Neuronal stem cell (in vitro differentiated cells): ENCODE measurements around the gene PKD2.

Experiments
- DNase-seq: peaks from one replicate; pipeline ENCODE4 v3.0.0-alpha.2; 2013; ENCODE audit warnings: low spot score
- H2AFZ ChIP-seq: one replicate; pipeline ENCODE4 v1.6.1; 2013; ENCODE audit warnings: mild to moderate bottlenecking, low read length, inconsistent platforms
- H2AK5ac ChIP-seq: 2 replicates; pipeline ENCODE4 v1.6.1; 2013; ENCODE audit warnings: low read depth, mild to moderate bottlenecking, inconsistent platforms, low read length, moderate library complexity, mixed read lengths
- H2BK120ac ChIP-seq: 2 replicates; pipeline ENCODE4 v1.6.1; 2013; ENCODE audit warnings: low read depth, mild to moderate bottlenecking, inconsistent platforms, low read length, moderate library complexity, mixed read lengths
- H2BK12ac ChIP-seq: one replicate; pipeline ENCODE4 v1.6.1; 2013; ENCODE audit warnings: low read length, inconsistent platforms
- H2BK15ac ChIP-seq: 2 replicates; pipeline ENCODE4 v1.6.1; 2013; ENCODE audit warnings: mild to moderate bottlenecking, low read length, inconsistent platforms, mixed read lengths
- H2BK5ac ChIP-seq: one replicate; pipeline ENCODE4 v1.6.1; 2013; ENCODE audit warnings: inconsistent platforms, mild to moderate bottlenecking, low read length, moderate library complexity
- H3K14ac ChIP-seq: one replicate; pipeline ENCODE4 v1.6.1; 2013; ENCODE audit warnings: low read length, inconsistent platforms
- H3K18ac ChIP-seq: 2 replicates; pipeline ENCODE4 v1.6.1; 2013; ENCODE audit warnings: low read length, inconsistent platforms
- H3K23ac ChIP-seq: 2 replicates; pipeline ENCODE4 v1.6.1; 2013; ENCODE audit warnings: low read depth, mild to moderate bottlenecking, mixed read lengths, low read length, inconsistent platforms; ENCODE audit not compliant: poor library complexity
- H3K27ac ChIP-seq: replicated peaks from 3 replicates; pipeline ENCODE4 v1.5.1; 2013; ENCODE audit warnings: low read length, inconsistent platforms
- H3K27me3 ChIP-seq, 3 experiments: 2 replicates each; pipeline ENCODE4 v1.6.1; 2013; ENCODE audit warnings: low read length in 3 of 3, mild to moderate bottlenecking in 2 of 3, inconsistent platforms in 1 of 3, low read depth in 1 of 3, mixed read lengths in 1 of 3, moderate library complexity in 1 of 3; ENCODE audit not compliant: control insufficient read depth in 3 of 3, insufficient read depth in 3 of 3
- H3K36me3 ChIP-seq, 2 donors: replicated peaks in 1 of 2; 2 replicates each; pipeline ENCODE4 v1.6.1; 2013; ENCODE audit warnings: low read length in 2 of 2; ENCODE audit not compliant: control insufficient read depth in 2 of 2, insufficient read depth in 2 of 2
- H3K4ac ChIP-seq: 2 replicates; pipeline ENCODE4 v1.6.1; 2013; ENCODE audit warnings: inconsistent platforms, mild to moderate bottlenecking, low read length, moderate library complexity
- H3K4me1 ChIP-seq, 2 donors: 1 replicate in 1 of 2; 2 replicates in 1 of 2; pipeline ENCODE4 v1.6.1; 2013; ENCODE audit warnings: low read length in 2 of 2, low read depth in 1 of 2; ENCODE audit not compliant: control insufficient read depth in 2 of 2, insufficient read depth in 1 of 2
- H3K4me2 ChIP-seq: one replicate; pipeline ENCODE4 v1.6.1; 2013; ENCODE audit warnings: mild to moderate bottlenecking, low read length, inconsistent platforms; ENCODE audit not compliant: insufficient read depth, poor library complexity, severe bottlenecking
- H3K4me3 ChIP-seq, 2 donors: 2 replicates each; pipeline ENCODE4 v1.5.1; 2013; ENCODE audit warnings: low read length in 2 of 2, mild to moderate bottlenecking in 2 of 2, inconsistent platforms in 1 of 2, moderate library complexity in 1 of 2
- H3K79me1 ChIP-seq: one replicate; pipeline ENCODE4 v1.6.1; 2013; ENCODE audit warnings: low read depth, mild to moderate bottlenecking, inconsistent platforms, low read length, moderate library complexity
- H3K9ac ChIP-seq: one replicate; pipeline ENCODE4 v1.6.1; 2013; ENCODE audit warnings: mild to moderate bottlenecking, low read depth, low read length, inconsistent platforms; ENCODE audit not compliant: poor library complexity
- H3K9me3 ChIP-seq, 2 donors: replicated peaks in 1 of 2; 2 replicates each; pipeline versions ENCODE3 to v1.6.1; 2013; ENCODE audit warnings: low read length in 2 of 2, mild to moderate bottlenecking in 2 of 2, inconsistent platforms in 1 of 2, low read depth in 1 of 2, mixed read lengths in 1 of 2, moderate library complexity in 1 of 2; ENCODE audit not compliant: control insufficient read depth in 2 of 2, insufficient read depth in 1 of 2
- H4K8ac ChIP-seq: one replicate; pipeline ENCODE4 v1.6.1; 2013; ENCODE audit warnings: low read depth, mild to moderate bottlenecking, inconsistent platforms, low read length, moderate library complexity
- H4K91ac ChIP-seq: one replicate; pipeline ENCODE4 v1.6.1; 2013; ENCODE audit warnings: low read length, low read depth, mild to moderate bottlenecking, inconsistent platforms; ENCODE audit not compliant: poor library complexity
- WGBS, 2 donors: extraction: QIAGEN DNeasy Blood & Tissue Kit; methylation state at CpG; one replicate each; pipeline ENCODE4 v1.1.7; 2013; ENCODE audit warnings: missing lambda C conversion rate in 2 of 2, mixed read lengths in 1 of 2; ENCODE audit not compliant: insufficient read length in 2 of 2, insufficient replicate concordance in 1 of 2; ENCODE audit errors: extremely low coverage in 2 of 2; 5-methylcytosine and 5-hydroxymethylcytosine counted together

The PKD2 gene

DNA sequence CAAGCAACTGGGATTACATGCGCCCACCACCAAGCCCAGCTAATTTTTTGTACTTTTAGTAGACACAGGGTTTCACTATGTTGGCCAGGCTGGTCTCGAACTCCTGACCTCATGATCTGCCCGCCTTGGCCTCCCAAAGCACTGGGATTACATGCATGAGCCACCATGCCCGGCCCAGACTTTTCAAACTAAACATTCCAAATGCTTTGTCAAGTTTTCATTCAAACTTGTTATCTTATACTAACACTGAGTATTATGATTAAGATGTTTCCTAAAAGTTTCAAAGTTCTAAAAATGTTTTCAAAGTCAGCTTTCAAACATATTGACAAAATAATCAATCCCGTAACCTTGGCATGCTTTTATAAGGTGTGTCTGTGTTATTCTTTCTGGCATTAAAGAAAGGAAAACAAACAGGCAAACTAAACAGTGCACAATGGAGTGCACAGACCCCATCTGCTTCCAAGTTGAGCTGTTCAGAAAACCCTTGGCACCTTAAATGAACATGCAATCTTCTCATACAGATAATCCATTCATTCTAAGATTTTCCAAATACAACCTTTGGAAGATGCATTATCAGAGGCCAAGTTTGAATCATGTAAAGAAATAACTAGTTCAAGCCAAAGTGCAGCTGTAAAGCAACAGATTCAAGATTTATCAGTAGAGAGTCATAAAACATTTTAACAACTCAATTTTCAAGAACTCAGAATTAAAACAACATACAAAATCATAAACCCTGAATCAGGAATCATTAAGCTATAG lies 101.9 kb downstream of the PKD2 start:
- Histone ChIP-seq H3K4ac (no peak overlapping the region), H3K9me3 (no peaks in the 10 kb centered on the region)
- WGBS, 2 donors = no CpG with 5 or more reads among the region's 5 CpGs

DNA sequence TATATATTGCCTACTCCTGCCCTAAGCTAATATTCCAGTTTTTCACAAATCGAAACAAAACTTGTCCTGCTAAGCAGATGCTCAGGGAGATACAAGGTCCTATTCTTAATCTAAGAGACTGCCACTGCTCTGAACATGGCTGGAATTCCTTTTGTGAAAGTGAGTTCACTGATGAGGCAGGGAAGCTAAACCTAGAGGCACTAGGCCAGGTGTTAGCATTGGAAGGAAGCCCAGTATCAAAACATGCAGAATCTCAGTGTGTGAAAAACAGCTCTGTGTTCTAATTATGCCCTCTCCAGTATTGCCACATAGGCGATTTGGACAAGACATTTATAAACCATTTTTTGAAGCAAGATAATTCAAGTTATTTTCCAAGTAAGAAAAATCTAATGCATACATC lies 103.4 kb downstream of the PKD2 start:
- Histone ChIP-seq H2BK5ac (no peak overlapping the region), H3K23ac (no peak overlapping the region), H3K9me3 (no peaks in the 10 kb centered on the region), H3K79me1 (no peaks in the 10 kb centered on the region), H3K18ac (no peak overlapping the region), H2AFZ (no peak overlapping the region), H3K4ac (no peak overlapping the region), H2AK5ac (no peak overlapping the region), H2BK12ac (no peak overlapping the region), H2BK15ac (no peak overlapping the region), H4K8ac (no peak overlapping the region), H2BK120ac (no peak overlapping the region), H3K14ac (no peak overlapping the region), H4K91ac (no peak overlapping the region), H3K27me3 (no peaks in the 10 kb centered on the region), H3K4me1 (no peaks in the 10 kb centered on the region), H3K4me3 (no peak overlapping the region), H3K36me3 (no peaks in the 10 kb centered on the region), H3K4me2 (no peak overlapping the region), H3K27ac (no peak overlapping the region), H3K9ac (no peak overlapping the region)
- no CpG with 5 or more reads among the region's 2 CpGs for WGBS, 2 donors
- no peak for DNase-seq

More for the DNA sequence above, 101.9 kb downstream of the PKD2 start:
- H3K4me1 ChIP-seq = no peaks in the 10 kb centered on the region
- no peak overlapping the region for H2AK5ac ChIP-seq
- H2BK120ac ChIP-seq = no peak overlapping the region
- H3K23ac ChIP-seq = no peak overlapping the region
- no peak overlapping the region for H2BK5ac ChIP-seq
- DNase-seq = no peak
- no peak overlapping the region for H3K4me3 ChIP-seq
- H4K8ac ChIP-seq = no peak overlapping the region
- H3K18ac ChIP-seq = no peak overlapping the region
- H2BK15ac ChIP-seq = no peak overlapping the region
- H4K91ac ChIP-seq = no peak overlapping the region
- no peaks in the 10 kb centered on the region for H3K79me1 ChIP-seq
- no peak overlapping the region for H3K27ac ChIP-seq
- no peak overlapping the region for H3K4me2 ChIP-seq
- H3K9ac ChIP-seq = no peak overlapping the region
- no peaks in the 10 kb centered on the region for H3K36me3 ChIP-seq
- H3K27me3 ChIP-seq = no peaks in the 10 kb centered on the region
- no peak overlapping the region for H3K14ac ChIP-seq
- no peak overlapping the region for H2BK12ac ChIP-seq
- no peak overlapping the region for H2AFZ ChIP-seq

DNA sequence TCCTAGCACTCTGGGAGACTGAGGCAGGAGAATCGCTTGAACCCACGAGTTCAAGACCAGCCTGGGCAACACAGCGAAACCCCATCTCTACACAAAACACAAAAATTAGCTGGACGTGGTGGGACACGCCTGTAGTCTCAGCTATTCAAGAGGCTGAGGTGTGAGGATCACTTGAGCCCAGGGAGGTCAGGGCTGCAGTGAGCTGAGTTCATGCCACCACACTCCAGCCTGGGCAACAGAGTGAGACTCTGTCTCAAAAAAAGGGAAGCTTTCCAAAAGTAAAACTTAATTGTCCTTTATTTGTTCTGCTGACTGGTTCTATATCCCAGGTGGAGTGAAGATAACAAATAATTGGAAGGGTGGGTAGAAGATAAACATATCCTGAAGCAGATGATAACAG lies 105.4 kb downstream of the PKD2 start:
- Histone ChIP-seq H3K4me3 (no peak overlapping the region), H2BK15ac (no peak overlapping the region), H3K18ac (no peak overlapping the region), H2BK5ac (no peak overlapping the region), H3K9me3 (no peaks in the 10 kb centered on the region), H3K79me1 (no peaks in the 10 kb centered on the region), H3K27ac (no peak overlapping the region), H3K4me1 (no peaks in the 10 kb centered on the region), H4K8ac (no peak overlapping the region), H3K9ac (no peak overlapping the region), H2BK120ac (no peak overlapping the region), H3K23ac (no peak overlapping the region), H4K91ac (no peak overlapping the region), H2AK5ac (no peak overlapping the region), H3K36me3 (no peaks in the 10 kb centered on the region), H3K4me2 (no peak overlapping the region), H2BK12ac (no peak overlapping the region), H3K14ac (no peak overlapping the region), H2AFZ (no peak overlapping the region), H3K27me3 (no peaks in the 10 kb centered on the region), H3K4ac (no peak overlapping the region)
- no CpG with 5 or more reads among the region's 5 CpGs for WGBS, 2 donors
- DNase-seq = no peak

DNA sequence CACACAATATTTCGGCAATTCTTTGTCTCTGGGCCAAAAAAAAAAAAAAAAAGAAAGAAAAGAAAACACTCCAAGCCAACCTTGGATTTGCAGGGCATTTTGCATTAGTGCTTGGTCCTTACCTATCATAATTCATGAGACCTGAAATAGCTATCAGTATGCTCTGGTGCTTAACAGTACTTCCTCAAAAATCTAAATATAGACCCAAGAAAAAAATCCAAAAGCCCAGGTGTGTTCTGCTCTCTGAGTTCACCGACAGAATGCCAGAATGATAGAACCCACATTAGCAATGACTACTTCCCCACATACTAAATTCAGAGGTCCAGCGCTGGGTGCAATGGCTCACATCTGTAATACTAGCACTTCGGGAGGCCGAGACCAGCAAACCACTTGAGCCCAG lies 108.2 kb downstream of the PKD2 start:
- Histone ChIP-seq H2AK5ac (no peak overlapping the region), H3K27ac (no peak overlapping the region), H3K4me2 (no peak overlapping the region), H3K4ac (no peak overlapping the region), H4K91ac (no peak overlapping the region), H3K18ac (no peak overlapping the region), H2BK12ac (no peak overlapping the region), H3K9ac (no peak overlapping the region), H3K79me1 (no peaks in the 10 kb centered on the region), H3K14ac (no peak overlapping the region), H2BK120ac (no peak overlapping the region), H2AFZ (no peak overlapping the region), H4K8ac (no peak overlapping the region), H3K36me3 (no peaks in the 10 kb centered on the region), H2BK5ac (no peak overlapping the region), H2BK15ac (no peak overlapping the region), H3K27me3 (no peaks in the 10 kb centered on the region), H3K23ac (no peak overlapping the region), H3K9me3 (peaks cover 7 to 13% of the 10 kb centered on the region in 2 donors), H3K4me3 (no peak overlapping the region), H3K4me1 (no peaks in the 10 kb centered on the region)
- no peak for DNase-seq
- WGBS, 2 donors = no CpG with 5 or more reads among the region's 5 CpGs
